H1 (cell line): ENCODE results near the gene LTB. TPM values are rescaled to one million over a fixed set of nuclear protein-coding genes. Genes with fewer than 3 reads are reported as not detected.

Experiments used
- ATF2 ChIP-seq: IDR thresholded peaks from 2 replicates; pipeline ENCODE4 v1.6.1; 2012; ENCODE audit warnings: low read length, inconsistent platforms
- CTCF ChIP-seq, 3 experiments: IDR thresholded peaks; 1 replicate in 2 of 3; 2 replicates in 1 of 3; pipeline versions ENCODE4 v1.5.1 to v1.6.1; 2011; ENCODE audit warnings: low read length in 3 of 3, mild to moderate bottlenecking in 3 of 3, inconsistent platforms in 2 of 3, low read depth in 1 of 3, moderate library complexity in 1 of 3; ENCODE audit not compliant: insufficient read depth in 1 of 3; ENCODE audit errors: control extremely low read depth in 1 of 3
- E2F6 ChIP-seq: IDR thresholded peaks from 2 replicates; pipeline ENCODE4 v1.6.1; 2012; ENCODE audit warnings: inconsistent platforms
- EGR1 ChIP-seq: IDR thresholded peaks from 2 replicates; pipeline ENCODE4 v1.6.1; 2011; ENCODE audit warnings: low read depth, low read length, borderline replicate concordance
- MAX ChIP-seq: IDR thresholded peaks from 2 replicates; pipeline ENCODE4 v1.6.1; 2012; ENCODE audit warnings: inconsistent platforms
- RAD21 ChIP-seq, 2 experiments: IDR thresholded peaks in 1 of 2; conservative IDR thresholded peaks in 1 of 2; 2 replicates each; pipeline ENCODE4 v1.6.1; 2011; ENCODE audit warnings: low read depth in 2 of 2, low read length in 2 of 2, improper control_type of control experiment in 1 of 2, inconsistent platforms in 1 of 2, mild to moderate bottlenecking in 1 of 2, moderate library complexity in 1 of 2
- SIRT6 ChIP-seq: IDR thresholded peaks from one replicate; pipeline ENCODE4 v1.7.1; 2012; ENCODE audit warnings: low read length, inconsistent platforms
- polyA plus RNA-seq, 7 experiments: library from polyadenylated mRNA; depleted of rRNA in 3 of 7; stranded (reverse) in 5 of 7; unstranded in 2 of 7; fragments of >200 nt in 5 of 7; fragments of 200-250 nt in 2 of 7; gene quantifications; 1 replicate in 5 of 7; 2 replicates in 1 of 7; 4 replicates in 1 of 7; pipeline versions ENCODE4 v1.2.1 to v1.2.3, GENCODE V29; 2011 to 2013; ENCODE audit warnings: missing spikeins in 2 of 7, mixed read lengths in 2 of 7
- total RNA-seq: library from RNA; stranded (reverse); fragmentation: NEBNext Ultra II Directional; extraction: Animal tissue kit (Norgen Biotek cat#: 25700); gene quantifications from 2 replicates; pipeline ENCODE4 v1.2.1, GENCODE V29; 2021

The LTB gene
- total and polyA plus RNA-seq, 2 of the 8 experiments (the other 6 are each of a cell fraction or from before 2014, with no cell fraction given), result 0.43 to 0.47 TPM

GRCh38 chr6:31597006-31597405 lies 14.8 kb upstream of the LTB start (continued):
- TF ChIP-seq CTCF (IDR thresholded peaks at IDR 0.05; ENCODE audit: control extremely low read depth in 1 of 3, insufficient read depth in 1 of 3, low read depth in 1 of 3, low read length in 3 of 3), result peak in 2 of 3 experiments; percentile 48 to 52; a peak in 2 of 4 replicates
- no peak for TF ChIP-seq E2F6
- TF ChIP-seq SIRT6, result no peak
- TF ChIP-seq RAD21 (IDR thresholded peaks at IDR 0.05 in 1 of 2, conservative IDR thresholded peaks at IDR 0.05 in 1 of 2; ENCODE audit: low read depth in 2 of 2, low read length in 2 of 2), result peak; percentile 26 to 40; a peak in 3 of 4 replicates
- TF ChIP-seq ATF2, result no peak
- peak; percentile 43; the same call in 1 of the 2 replicates for TF ChIP-seq MAX
- no peak for TF ChIP-seq EGR1
- TF ChIP-seq, all 59 proteins: peak for 4
